SK-N-MC (cell line): ENCODE data around the gene HABP2.

ENCODE experiments used
- EZH2 ChIP-seq: fragments of 200-600 bp; sonication (generic); IDR thresholded peaks from one replicate; pipeline ENCODE4 v1.6.1; 2017; ENCODE audit warnings: antibody characterized with exemption
- POLR2AphosphoS5 ChIP-seq: IDR thresholded peaks from 2 replicates; pipeline ENCODE4 v1.6.1; 2012; ENCODE audit warnings: mild to moderate bottlenecking, low read depth, low read length, borderline replicate concordance

DNA sequence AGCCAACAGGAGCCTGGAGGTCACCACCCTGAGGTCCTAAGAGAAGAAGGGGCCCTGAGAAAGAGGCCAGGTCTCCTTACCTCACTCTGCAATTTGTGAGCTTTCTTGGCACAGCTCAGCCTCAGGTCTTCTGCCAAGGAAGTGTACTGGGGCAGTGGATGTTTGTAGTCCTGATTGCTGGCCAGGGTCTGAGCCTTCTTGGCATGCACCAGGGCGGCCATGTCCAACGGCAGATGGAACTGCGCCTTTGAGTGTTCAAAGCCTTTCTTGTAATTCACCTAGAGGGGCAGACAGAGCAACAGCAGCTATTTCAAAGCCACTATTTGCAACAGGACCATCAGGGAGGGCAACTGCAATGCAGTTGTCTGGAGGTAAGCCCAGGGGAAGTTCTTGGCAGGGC is 59.3 kb downstream of the HABP2 start:
- TF ChIP-seq EZH2 (no peak), POLR2AphosphoS5 (no peak)
